Amniotic stem cell (primary cell): Measurements from ENCODE around the gene TMEM131.

Source experiments
- DNase-seq: peaks from one replicate; lab custom pipeline; 2025; lab: John Stamatoyannopoulos, UW

TMEM131 gene

DNA sequence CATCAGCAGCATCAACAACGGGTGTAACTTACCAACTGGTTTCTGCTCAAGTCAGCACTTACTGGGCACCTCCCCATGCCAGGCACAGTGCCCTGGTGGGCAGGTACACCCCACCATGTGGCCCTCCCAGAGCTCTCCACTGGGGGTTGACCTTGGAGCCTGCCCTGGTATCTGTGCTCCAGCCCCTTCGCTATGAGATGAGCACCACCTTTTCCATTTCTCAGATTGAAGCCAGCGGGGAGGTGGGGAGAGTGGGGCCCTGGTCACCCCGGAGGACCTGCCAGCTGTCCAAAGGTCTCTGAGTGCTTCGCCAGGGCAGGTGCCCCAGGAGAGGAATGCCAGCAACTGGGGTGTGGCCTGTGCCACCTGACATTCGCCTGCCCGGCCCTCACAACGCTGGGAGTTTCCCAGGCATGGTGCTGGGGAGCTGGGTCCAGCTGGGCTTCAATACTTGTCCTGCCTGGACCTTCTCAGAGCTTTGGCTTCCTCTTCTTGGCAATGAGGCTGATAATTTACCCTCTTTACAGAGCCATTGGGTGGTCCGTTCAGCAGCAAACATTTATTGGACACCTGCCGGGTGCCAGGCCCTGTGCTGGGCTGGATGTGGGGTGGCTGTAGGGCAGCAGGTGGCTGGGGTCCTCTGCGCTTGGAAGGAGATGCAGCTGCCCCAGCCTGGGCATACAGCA, 288.2 kb downstream of the TMEM131 start:
- no peak for DNase-seq

- DNase-seq: no peak
These were observed 288.9 kb downstream of the TMEM131 start for GRCh38 chr2:97706708-97707345.
